ENCODE measurements around the gene ZNF438. TPM values are rescaled to one million over a fixed set of nuclear protein-coding genes. Genes with fewer than 3 reads are reported as not detected.

Gene ZNF438
- total and polyA plus RNA-seq, 2 of the 8 experiments (the other 6 are each of a cell fraction or from before 2014, with no cell fraction given): 0.95 to 1.7 TPM

DNA sequence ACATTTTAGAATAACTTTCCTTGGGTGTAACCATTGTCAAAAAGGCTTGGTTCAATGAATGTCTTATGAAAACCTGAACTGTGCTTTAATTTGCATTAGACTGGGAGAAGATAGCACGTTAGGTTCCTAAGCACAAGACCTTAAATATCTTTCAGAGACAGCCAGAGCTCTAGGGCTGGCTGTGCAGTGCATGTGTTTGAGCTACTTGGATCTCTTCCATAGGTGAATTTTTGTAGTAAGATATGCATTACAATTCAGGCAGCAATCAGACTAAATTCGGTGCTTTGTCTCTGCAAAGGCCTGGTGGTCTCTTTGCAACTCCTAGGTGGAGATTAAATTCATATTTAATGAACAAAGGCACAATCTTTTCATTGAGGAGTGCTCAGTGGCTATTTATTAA is 192.0 kb downstream of the ZNF438 start:
- no peak for DNase-seq (ENCODE audit: low read depth in 1 of 2, low spot score in 2 of 2)
- Histone ChIP-seq H4K8ac (ENCODE audit: extremely low read depth, insufficient read depth, low read length) (no peak overlapping the region), H2AK5ac (ENCODE audit: low read depth, low read length) (no peak overlapping the region), H3K79me2 (ENCODE audit: control insufficient read depth in 1 of 2, insufficient read depth in 2 of 2, low read length in 2 of 2) (no peaks in the 10 kb centered on the region), H4K20me1 (replicated peaks in 1 of 2; ENCODE audit: control insufficient read depth in 1 of 2, insufficient read depth in 2 of 2, low read length in 2 of 2) (no peaks in the 10 kb centered on the region), H3K9me3 (ENCODE audit: insufficient read depth in 2 of 2, low read depth in 1 of 2, low read length in 1 of 2) (no peaks in the 10 kb centered on the region), H4K5ac (ENCODE audit: insufficient read length, low read depth, low read length) (no peak overlapping the region), H3K4me2 (ENCODE audit: insufficient read depth in 1 of 2, low read depth in 2 of 2, low read length in 2 of 2) (no peak overlapping the region), H3K4me1 (replicated peaks in 1 of 4; ENCODE audit: control insufficient read depth in 3 of 4, insufficient read depth in 4 of 4, low read length in 3 of 4) (peaks cover 0 to 5% (median under 1%) of the 10 kb centered on the region in 4 experiments; a peak in 4 of 7 replicates), H2AFZ (ENCODE audit: low read length) (no peak overlapping the region), H3K23ac (ENCODE audit: insufficient read length) (no peak overlapping the region), H3K27me3 (replicated peaks in 1 of 4; ENCODE audit: control insufficient read depth in 3 of 4, extremely low read depth in 1 of 4, insufficient read depth in 3 of 4, low read length in 3 of 4) (no peaks in the 10 kb centered on the region), H2BK120ac (replicated peaks; ENCODE audit: low read depth, low read length) (no peak overlapping the region), H2BK20ac (ENCODE audit: low read length) (no peak overlapping the region), H3K14ac (ENCODE audit: insufficient read length) (no peak overlapping the region), H3K18ac (ENCODE audit: extremely low read depth, low read length) (no peak overlapping the region), H3K9ac (replicated peaks in 1 of 4; ENCODE audit: extremely low read depth in 1 of 4, low read depth in 3 of 4, low read length in 3 of 4) (no peak overlapping the region), H2BK5ac (ENCODE audit: low read depth, low read length) (no peak overlapping the region), H2BK15ac (ENCODE audit: low read length) (no peak overlapping the region), H2BK12ac (ENCODE audit: low read depth, low read length) (no peak overlapping the region), H4K91ac (replicated peaks; ENCODE audit: insufficient read length, low read length) (no peak overlapping the region), H3K4ac (replicated peaks; ENCODE audit: insufficient read length, low read depth, low read length) (no peak overlapping the region), H3K23me2 (ENCODE audit: low read depth, low read length) (no peaks in the 10 kb centered on the region), H3K4me3 (ENCODE audit: extremely low read depth in 1 of 4, insufficient read depth in 2 of 4, low read depth in 3 of 4, low read length in 4 of 4) (no peak overlapping the region), H3K56ac (replicated peaks; ENCODE audit: insufficient read length, low read depth, low read length) (no peak overlapping the region), H3K27ac (ENCODE audit: low read depth, low read length) (no peak overlapping the region), H3K79me1 (ENCODE audit: low read depth, low read length) (no peaks in the 10 kb centered on the region), H3K36me3 (ENCODE audit: control insufficient read depth in 2 of 4, insufficient read depth in 4 of 4, low read length in 3 of 4) (no peaks in the 10 kb centered on the region)
- TF ChIP-seq JUN (IDR thresholded peaks at IDR 0.05; ENCODE audit: low read depth, low read length): no peak
- TF ChIP-seq SP2 (IDR thresholded peaks at IDR 0.05; ENCODE audit: low read length): no peak
- no peak for TF ChIP-seq GTF2F1 (IDR thresholded peaks at IDR 0.05; ENCODE audit: borderline replicate concordance, low read depth, low read length)
- TF ChIP-seq CHD2 (IDR thresholded peaks at IDR 0.05; ENCODE audit: low read length): no peak
- no peak for TF ChIP-seq TEAD4 (IDR thresholded peaks at IDR 0.05; ENCODE audit: low read depth, low read length)
- no peak for TF ChIP-seq SIRT6 (IDR thresholded peaks at IDR 0.05; ENCODE audit: low read length)
- no peak for TF ChIP-seq SP4 (IDR thresholded peaks at IDR 0.05; ENCODE audit: low read length)
- no peak for TF ChIP-seq ZNF274 (IDR thresholded peaks at IDR 0.05; ENCODE audit: borderline replicate concordance, extremely low read depth, low read length)
- TF ChIP-seq GABPA (IDR thresholded peaks at IDR 0.05; ENCODE audit: borderline replicate concordance, insufficient read depth, low read length): no peak
- no peak for TF ChIP-seq RAD21 (IDR thresholded peaks at IDR 0.05 in 1 of 2, conservative IDR thresholded peaks at IDR 0.05 in 1 of 2; ENCODE audit: low read depth in 2 of 2, low read length in 2 of 2)
- no peak for TF ChIP-seq SIX5 (IDR thresholded peaks at IDR 0.05; ENCODE audit: low read depth, low read length)
- no peak for TF ChIP-seq SAP30 (IDR thresholded peaks at IDR 0.05; ENCODE audit: insufficient read depth, insufficient replicate concordance, low read length)
- ChIA-PET POLR2A (ENCODE audit: partially characterized antibody) (no interaction called here), CTCF (ENCODE audit: partially characterized antibody) (interaction anchor here (1.0 kb wide), 1 partner anchor 22 kb away, joined by 3 read pairs; no protein-coding TSS in a partner anchor)
- WGBS, 2 experiments (ENCODE audit: extremely low coverage in 1 of 2, insufficient coverage in 1 of 2, insufficient read length in 1 of 2, insufficient replicate concordance in 2 of 2, low coverage in 1 of 2, low lambda C conversion rate in 2 of 2, missing lambda C conversion rate in 1 of 2): 86% methylated on average over 2 of the region's 2 CpGs; no CpG with 5 or more reads in 1 of the 2 experiments
- FAIRE-seq: no peak
